Measurements from ENCODE around the gene CYTIP.
"Not testable (repeated sequence)": the region's sequence is repeated elsewhere in the genome, so short reads cannot be mapped to it uniquely, and the experiment has no call there.

- TF ChIP-seq L3MBTL2 (conservative IDR thresholded peaks at IDR 0.05); BHLHE40 (IDR thresholded peaks at IDR 0.05; ENCODE audit: borderline replicate concordance); TARDBP (IDR thresholded peaks at IDR 0.05); FOXK2 (IDR thresholded peaks at IDR 0.05); HDGF (IDR thresholded peaks at IDR 0.05; ENCODE audit: borderline replicate concordance); PKNOX1 (IDR thresholded peaks at IDR 0.05); SP1 (IDR thresholded peaks at IDR 0.05); FOXA1 (IDR thresholded peaks at IDR 0.05); NFRKB (IDR thresholded peaks at IDR 0.05): not testable (repeated sequence)
These were observed 38.5 kb downstream of the CYTIP start for GRCh38 chr2:157405398-157405797.

All from HEK293T (cell line).